ENCODE results near the gene AFF3. TPM values are rescaled to one million over a fixed set of nuclear protein-coding genes. Genes with fewer than 3 reads are reported as not detected.

AFF3 gene
- total and polyA plus RNA-seq, 12 donors, result 1.1 to 7.5 (median 3.9) TPM

- 55 to 70% (median 60%) methylated on average over 6 of the region's 6 CpGs for WGBS, 4 donors
- no peak overlapping the region for H3K4me3 ChIP-seq
- DNase-seq, result no peak
- no peak overlapping the region for H3K27ac ChIP-seq
- H3K36me3 ChIP-seq (replicated peaks in 1 of 2), result no peaks in the 10 kb centered on the region
- no peaks in the 10 kb centered on the region for H3K4me1 ChIP-seq (replicated peaks in 1 of 2)
- H3K27me3 ChIP-seq, result no peaks in the 10 kb centered on the region
- no peaks in the 10 kb centered on the region for H3K9me3 ChIP-seq (replicated peaks in 1 of 3)
- intact Hi-C loops (cut with DNase I), result no loop called here
- TF ChIP-seq, protein P1, sequence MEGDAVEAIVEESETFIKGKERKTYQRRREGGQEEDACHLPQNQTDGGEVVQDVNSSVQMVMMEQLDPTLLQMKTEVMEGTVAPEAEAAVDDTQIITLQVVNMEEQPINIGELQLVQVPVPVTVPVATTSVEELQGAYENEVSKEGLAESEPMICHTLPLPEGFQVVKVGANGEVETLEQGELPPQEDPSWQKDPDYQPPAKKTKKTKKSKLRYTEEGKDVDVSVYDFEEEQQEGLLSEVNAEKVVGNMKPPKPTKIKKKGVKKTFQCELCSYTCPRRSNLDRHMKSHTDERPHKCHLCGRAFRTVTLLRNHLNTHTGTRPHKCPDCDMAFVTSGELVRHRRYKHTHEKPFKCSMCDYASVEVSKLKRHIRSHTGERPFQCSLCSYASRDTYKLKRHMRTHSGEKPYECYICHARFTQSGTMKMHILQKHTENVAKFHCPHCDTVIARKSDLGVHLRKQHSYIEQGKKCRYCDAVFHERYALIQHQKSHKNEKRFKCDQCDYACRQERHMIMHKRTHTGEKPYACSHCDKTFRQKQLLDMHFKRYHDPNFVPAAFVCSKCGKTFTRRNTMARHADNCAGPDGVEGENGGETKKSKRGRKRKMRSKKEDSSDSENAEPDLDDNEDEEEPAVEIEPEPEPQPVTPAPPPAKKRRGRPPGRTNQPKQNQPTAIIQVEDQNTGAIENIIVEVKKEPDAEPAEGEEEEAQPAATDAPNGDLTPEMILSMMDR (IDR thresholded peaks at IDR 0.05), result no peak
- no peak for TF ChIP-seq POLR2A (IDR thresholded peaks at IDR 0.05)
Observed at GRCh38 chr2:99834426-99834825, 308.0 kb downstream of the AFF3 start.

- TF ChIP-seq, protein P1 (IDR thresholded peaks at IDR 0.05), result no peak
- no peak for TF ChIP-seq POLR2A (IDR thresholded peaks at IDR 0.05)
- Histone ChIP-seq H3K36me3 (replicated peaks in 1 of 2) (no peaks in the 10 kb centered on the region), H3K4me1 (replicated peaks in 1 of 2) (no peaks in the 10 kb centered on the region), H3K27ac (no peak overlapping the region), H3K27me3 (no peaks in the 10 kb centered on the region), H3K9me3 (replicated peaks in 1 of 3) (no peaks in the 10 kb centered on the region), H3K4me3 (no peak overlapping the region)
- WGBS, 4 donors, result 75 to 82% (median 78%) methylated on average over 8 of the region's 8 CpGs
- intact Hi-C loops (cut with DNase I), result no loop called here
- DNase-seq, result no peak
Observed at GRCh38 chr2:99833586-99834201, 308.7 kb downstream of the AFF3 start.

DNA sequence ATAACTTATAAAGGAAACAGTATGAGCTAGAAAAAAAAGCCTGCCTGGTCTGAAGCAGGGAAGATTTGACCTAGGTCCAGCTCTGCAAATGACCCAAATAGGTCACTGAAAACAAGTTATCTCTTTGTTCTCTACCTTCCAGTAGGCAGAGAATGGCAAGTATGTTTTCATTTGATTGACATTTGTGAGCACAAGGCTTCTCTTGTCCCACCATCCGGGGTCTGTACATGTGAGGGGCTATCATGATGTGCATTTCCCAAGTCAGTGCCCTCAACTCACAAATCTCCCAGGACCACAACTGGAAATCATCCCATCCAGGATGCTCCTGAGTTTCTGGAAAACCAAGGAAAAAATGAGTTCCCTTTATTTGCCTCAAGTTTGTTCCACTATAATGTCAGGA, 309.5 kb downstream of the AFF3 start:
- Histone ChIP-seq H3K4me3 (no peak overlapping the region), H3K36me3 (replicated peaks in 1 of 2) (no peaks in the 10 kb centered on the region), H3K9me3 (replicated peaks in 1 of 3) (no peaks in the 10 kb centered on the region), H3K4me1 (replicated peaks in 1 of 2) (no peaks in the 10 kb centered on the region), H3K27me3 (no peaks in the 10 kb centered on the region), H3K27ac (no peak overlapping the region)
- 58 to 79% (median 72%) methylated on average over 1 of the region's 1 CpG for WGBS, 4 donors
- intact Hi-C loops (cut with DNase I), result no loop called here
- TF ChIP-seq, protein P1 (IDR thresholded peaks at IDR 0.05), result no peak
- TF ChIP-seq POLR2A (IDR thresholded peaks at IDR 0.05), result no peak
- DNase-seq, result no peak

DNA sequence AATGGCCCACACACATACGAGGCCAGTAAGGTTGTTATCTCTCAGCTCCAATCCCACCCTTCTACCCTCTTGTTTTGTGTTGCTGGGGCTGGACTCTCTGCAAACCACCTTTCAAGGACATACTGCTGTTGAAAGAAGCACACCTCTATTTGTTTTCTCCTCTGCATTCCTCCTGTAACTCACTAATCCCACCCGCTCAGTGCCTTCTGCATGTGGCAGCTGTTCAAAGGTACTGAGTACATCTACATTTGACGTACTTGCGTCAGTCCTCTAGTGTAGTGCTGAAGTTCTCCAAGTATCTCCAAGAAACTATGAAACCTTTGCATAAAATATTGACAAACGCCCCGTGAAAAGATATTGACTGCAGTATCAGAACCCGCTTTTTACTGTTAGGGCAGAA, 310.6 kb downstream of the AFF3 start:
- no peak overlapping the region for H3K27ac ChIP-seq
- H3K4me3 ChIP-seq, result no peak overlapping the region
- H3K9me3 ChIP-seq (replicated peaks in 1 of 3), result no peaks in the 10 kb centered on the region
- TF ChIP-seq POLR2A (IDR thresholded peaks at IDR 0.05), result no peak
- TF ChIP-seq, protein P1 (IDR thresholded peaks at IDR 0.05), result no peak
- no peaks in the 10 kb centered on the region for H3K4me1 ChIP-seq (replicated peaks in 1 of 2)
- 88 to 94% (median 91%) methylated on average over 7 of the region's 7 CpGs for WGBS, 4 donors
- no peaks in the 10 kb centered on the region for H3K27me3 ChIP-seq
- no peaks in the 10 kb centered on the region for H3K36me3 ChIP-seq (replicated peaks in 1 of 2)
- intact Hi-C loops (cut with DNase I), result no loop called here
- DNase-seq, result no peak
